Liver (tissue), 9 donors: ENCODE data around the gene ANKRD33B. TPM values are rescaled to one million over a fixed set of nuclear protein-coding genes. Genes with fewer than 3 reads are reported as not detected.

Experiments used
- DNase-seq: peaks from one replicate; pipeline ENCODE4 v3.0.0-alpha.2; 2017; ENCODE audit warnings: low spot score
- H3K27ac ChIP-seq, 2 donors: one replicate each; pipeline ENCODE4 v1.7.0; 2013; ENCODE audit warnings: inconsistent platforms in 2 of 2, low read length in 2 of 2, control low read depth in 1 of 2, low read depth in 1 of 2, mild to moderate bottlenecking in 1 of 2
- H3K27me3 ChIP-seq, 4 donors: one replicate each; pipeline versions ENCODE4 v1.6.1 to v1.7.0; 2013; ENCODE audit warnings: low read length in 3 of 4, inconsistent platforms in 1 of 4, mild to moderate bottlenecking in 1 of 4, moderate library complexity in 1 of 4; ENCODE audit not compliant: control insufficient read depth in 4 of 4, insufficient read depth in 4 of 4
- H3K36me3 ChIP-seq, 4 donors: one replicate each; pipeline versions ENCODE4 v1.6.1 to v1.7.0; 2013; ENCODE audit warnings: low read length in 3 of 4, mild to moderate bottlenecking in 3 of 4, low read depth in 1 of 4, moderate library complexity in 1 of 4; ENCODE audit not compliant: control insufficient read depth in 4 of 4, insufficient read depth in 3 of 4
- H3K4me1 ChIP-seq, 4 donors: one replicate each; pipeline versions ENCODE4 v1.6.1 to v1.7.0; 2013; ENCODE audit warnings: low read length in 3 of 4, mild to moderate bottlenecking in 3 of 4, moderate library complexity in 1 of 4; ENCODE audit not compliant: control insufficient read depth in 4 of 4, insufficient read depth in 4 of 4
- H3K4me3 ChIP-seq, 3 donors: one replicate each; pipeline versions ENCODE4 v1.6.1 to v1.7.0; 2013; ENCODE audit warnings: low read length in 3 of 3, control low read depth in 1 of 3, low read depth in 1 of 3, mild to moderate bottlenecking in 1 of 3
- H3K9ac ChIP-seq, 2 donors: one replicate each; pipeline ENCODE4 v1.7.0; 2013; ENCODE audit warnings: low read length in 2 of 2, mild to moderate bottlenecking in 2 of 2, moderate library complexity in 2 of 2, control low read depth in 1 of 2, low read depth in 1 of 2
- H3K9me3 ChIP-seq, 4 donors: one replicate each; pipeline versions ENCODE4 v1.6.1 to v1.7.0; 2013; ENCODE audit warnings: low read length in 3 of 4; ENCODE audit not compliant: control insufficient read depth in 4 of 4
- CTCF ChIP-seq: fragments of 150-350 bp; IDR thresholded peaks from 2 replicates; pipeline ENCODE4 v1.5.1; 2017; ENCODE audit warnings: improper control_type of control experiment, low read depth, low read length; ENCODE audit not compliant: missing input control
- FOXA1 ChIP-seq: IDR thresholded peaks from 2 replicates; pipeline ENCODE4 v1.6.1; 2016; ENCODE audit warnings: antibody characterized with exemption
- FOXA2 ChIP-seq: IDR thresholded peaks from 2 replicates; pipeline ENCODE4 v1.6.1; 2016; ENCODE audit warnings: antibody characterized with exemption
- HNF4G ChIP-seq: IDR thresholded peaks from 2 replicates; pipeline ENCODE4 v1.6.1; 2016; ENCODE audit warnings: antibody characterized with exemption
- JUND ChIP-seq, 2 donors: IDR thresholded peaks; 2 replicates each; pipeline ENCODE4 v1.6.1; 2016; ENCODE audit warnings: antibody characterized with exemption in 2 of 2
- NR2F2 ChIP-seq: IDR thresholded peaks from 2 replicates; pipeline ENCODE4 v1.6.1; 2016; ENCODE audit warnings: antibody characterized with exemption
- RAD21 ChIP-seq, 2 donors: IDR thresholded peaks; 2 replicates each; pipeline ENCODE4 v1.6.1; 2016; ENCODE audit warnings: antibody characterized with exemption in 2 of 2, mild to moderate bottlenecking in 2 of 2
- REST ChIP-seq: IDR thresholded peaks from 2 replicates; pipeline ENCODE4 v1.6.1; 2016; ENCODE audit warnings: antibody characterized with exemption, mild to moderate bottlenecking
- RXRA ChIP-seq, 2 donors: IDR thresholded peaks; 2 replicates each; pipeline ENCODE4 v1.6.1; 2017 to 2018; ENCODE audit warnings: antibody characterized with exemption in 2 of 2, mild to moderate bottlenecking in 1 of 2
- SP1 ChIP-seq: IDR thresholded peaks from 2 replicates; pipeline ENCODE4 v1.6.1; 2018; ENCODE audit warnings: antibody characterized with exemption, mild to moderate bottlenecking
- TAF1 ChIP-seq: conservative IDR thresholded peaks from 2 replicates; pipeline ENCODE4 v1.6.1; 2016; ENCODE audit warnings: antibody characterized with exemption, mild to moderate bottlenecking
- YY1 ChIP-seq: IDR thresholded peaks from 2 replicates; pipeline ENCODE4 v1.6.1; 2016; ENCODE audit warnings: antibody characterized with exemption, mild to moderate bottlenecking
- ZBTB33 ChIP-seq: IDR thresholded peaks from 2 replicates; pipeline ENCODE4 v1.6.1; 2016; ENCODE audit warnings: antibody characterized with exemption
- WGBS: extraction: QIAGEN DNeasy Blood & Tissue Kit; methylation state at CpG from one replicate; pipeline ENCODE4 v1.1.7; 2013; 5-methylcytosine and 5-hydroxymethylcytosine counted together
- polyA plus RNA-seq, 2 donors: library from polyadenylated mRNA; stranded (reverse) in 1 of 2; unstranded in 1 of 2; fragments of 200-250 nt in 1 of 2; fragments of >200 nt in 1 of 2; fragmentation: Nextera tagmentation in 1 of 2; extraction: Ambion mirVana in 1 of 2; gene quantifications; one replicate each; pipeline versions ENCODE4 v1.2.1 to v1.2.3, GENCODE V29; 2013 to 2015
- total RNA-seq, 2 donors: library from RNA; depleted of rRNA; stranded (reverse); fragments of >200 nt; gene quantifications; one replicate each; pipeline ENCODE4 v1.2.3, GENCODE V29; 2014
- donor health status: healthy.
- donor health status: healthy.
- donor health status: healthy.
- donor health status: healthy.
- donor health status: healthy.

ANKRD33B gene
- total and polyA plus RNA-seq, 4 donors: 0.09 to 1.9 (median 0.25) TPM; not detected in 1

- no peak for TF ChIP-seq HNF4G
- no peak for TF ChIP-seq FOXA1
- TF ChIP-seq CTCF: no peak
- no peak for TF ChIP-seq ZBTB33
- no peak for TF ChIP-seq NR2F2
- no peak for TF ChIP-seq YY1
Measured at GRCh38 chr5:10700516-10700915, 136.6 kb downstream of the ANKRD33B start (continued).

- H3K4me3 ChIP-seq: no peak overlapping the region
- H3K9ac ChIP-seq: no peak overlapping the region
- no peaks in the 10 kb centered on the region for H3K27me3 ChIP-seq
- H3K4me1 ChIP-seq: peaks cover 5 to 23% (median 11%) of the 10 kb centered on the region in 4 donors
- no peak overlapping the region for H3K27ac ChIP-seq
- TF ChIP-seq RAD21 (IDR thresholded peaks at IDR 0.05) (peak; percentile 62 to 76), FOXA2 (no peak), CTCF (peak; percentile 53)
- 55% methylated on average over 6 of the region's 6 CpGs for WGBS
- no peaks in the 10 kb centered on the region for H3K36me3 ChIP-seq
- DNase-seq: peak; percentile 63
- H3K9me3 ChIP-seq: no peaks in the 10 kb centered on the region
Measured at GRCh38 chr5:10701567-10702039, 137.7 kb downstream of the ANKRD33B start.

- Histone ChIP-seq H3K4me1 (peaks cover 5 to 23% (median 11%) of the 10 kb centered on the region in 4 donors), H3K9me3 (no peaks in the 10 kb centered on the region), H3K27me3 (no peaks in the 10 kb centered on the region), H3K4me3 (no peak overlapping the region), H3K36me3 (no peaks in the 10 kb centered on the region), H3K27ac (no peak overlapping the region), H3K9ac (no peak overlapping the region)
- WGBS: 79% methylated on average over 9 of the region's 9 CpGs
- no peak for DNase-seq
- TF ChIP-seq TAF1 (no peak), YY1 (no peak), NR2F2 (no peak), ZBTB33 (no peak), SP1 (no peak), REST (no peak), JUND (IDR thresholded peaks at IDR 0.05) (peak in 1 of 2 donors; percentile 10), RXRA (IDR thresholded peaks at IDR 0.05) (peak; percentile 37 to 59)
Measured at GRCh38 chr5:10702040-10702629, 138.3 kb downstream of the ANKRD33B start.
